CD4-positive, alpha-beta T cell treated with Interleukin-1 beta for 1 hour (primary cell): ENCODE results near the gene ALK.

Experiments
- DNase-seq, 2 donors: peaks; one replicate each; pipeline ENCODE4 v3.0.0-alpha.2; 2020 to 2022

ALK gene

GRCh38 chr2:29640360-29640759 lies 281.0 kb downstream of the ALK start:
- DNase-seq: no peak

- DNase-seq: no peak
Measured at GRCh38 chr2:29638641-29639040, 282.7 kb downstream of the ALK start.

GRCh38 chr2:29634916-29635315 lies 286.5 kb downstream of the ALK start:
- DNase-seq: no peak

- DNase-seq: no peak
Measured at GRCh38 chr2:29632018-29632417, 289.4 kb downstream of the ALK start.

GRCh38 chr2:29629495-29629894 lies 291.9 kb downstream of the ALK start:
- no peak for DNase-seq

- DNase-seq: no peak
Measured at GRCh38 chr2:29628862-29629261, 292.5 kb downstream of the ALK start.

GRCh38 chr2:29628108-29628745 lies 293.2 kb downstream of the ALK start:
- DNase-seq: no peak

GRCh38 chr2:29627279-29627711 lies 294.1 kb downstream of the ALK start:
- no peak for DNase-seq

- no peak for DNase-seq
Measured at GRCh38 chr2:29620890-29621289, 300.5 kb downstream of the ALK start.

- no peak for DNase-seq
Measured at GRCh38 chr2:29619689-29620088, 301.7 kb downstream of the ALK start.

GRCh38 chr2:29618024-29618423 lies 303.4 kb downstream of the ALK start:
- DNase-seq: no peak

GRCh38 chr2:29617351-29617750 lies 304.0 kb downstream of the ALK start:
- no peak for DNase-seq

- no peak for DNase-seq
Measured at GRCh38 chr2:29616569-29616968, 304.8 kb downstream of the ALK start.

GRCh38 chr2:29615841-29616240 lies 305.5 kb downstream of the ALK start:
- no peak for DNase-seq

GRCh38 chr2:29615183-29615582 lies 306.2 kb downstream of the ALK start:
- DNase-seq: no peak

- DNase-seq: no peak
Measured at GRCh38 chr2:29614295-29614830, 307.0 kb downstream of the ALK start.

- no peak for DNase-seq
Measured at GRCh38 chr2:29613792-29614266, 307.6 kb downstream of the ALK start.

GRCh38 chr2:29613067-29613466 lies 308.3 kb downstream of the ALK start:
- no peak for DNase-seq

GRCh38 chr2:29612568-29612967 lies 308.8 kb downstream of the ALK start:
- no peak for DNase-seq

- no peak for DNase-seq
Measured at GRCh38 chr2:29611850-29612249, 309.5 kb downstream of the ALK start.

- DNase-seq: no peak
Measured at GRCh38 chr2:29611261-29611660, 310.1 kb downstream of the ALK start.

- no peak for DNase-seq
Measured at GRCh38 chr2:29610569-29610968, 310.8 kb downstream of the ALK start.

GRCh38 chr2:29607038-29607420 lies 314.4 kb downstream of the ALK start:
- DNase-seq: no peak

- DNase-seq: no peak
Measured at GRCh38 chr2:29606104-29607037, 315.0 kb downstream of the ALK start.
